Measurements from ENCODE around the gene ACADM.
A peak's percentile ranks its signal among the peaks of the same experiment; 100 is the strongest.
"Not testable (repeated sequence)": the region's sequence is repeated elsewhere in the genome, so short reads cannot be mapped to it uniquely, and the experiment has no call there.

Gene ACADM

DNA sequence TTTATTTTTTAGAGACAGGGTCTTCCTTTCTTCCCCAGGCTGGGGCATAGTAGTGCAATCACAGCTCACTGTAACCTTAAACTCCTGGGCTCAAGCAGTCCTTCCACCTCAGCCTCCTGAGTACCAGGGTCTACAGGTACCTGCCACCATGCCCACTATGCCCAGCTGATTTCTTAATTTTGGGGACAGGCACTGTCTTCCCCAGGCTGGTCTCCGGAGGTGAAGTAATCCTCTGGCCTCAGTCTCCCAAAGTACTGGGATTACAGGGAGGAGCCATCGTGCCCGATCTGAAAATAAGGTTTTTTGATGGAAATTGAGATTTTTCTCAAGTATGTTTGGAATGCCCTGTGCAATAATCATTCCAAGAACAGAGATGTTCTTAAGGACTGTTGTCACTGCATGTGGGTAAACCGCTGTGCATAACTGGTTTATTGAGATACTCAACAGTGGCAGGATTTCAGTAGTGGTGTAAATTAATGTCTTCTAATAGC is 71.2 kb downstream of the ACADM start:
- no peak for DNase-seq (ENCODE audit: low spot score)

DNA sequence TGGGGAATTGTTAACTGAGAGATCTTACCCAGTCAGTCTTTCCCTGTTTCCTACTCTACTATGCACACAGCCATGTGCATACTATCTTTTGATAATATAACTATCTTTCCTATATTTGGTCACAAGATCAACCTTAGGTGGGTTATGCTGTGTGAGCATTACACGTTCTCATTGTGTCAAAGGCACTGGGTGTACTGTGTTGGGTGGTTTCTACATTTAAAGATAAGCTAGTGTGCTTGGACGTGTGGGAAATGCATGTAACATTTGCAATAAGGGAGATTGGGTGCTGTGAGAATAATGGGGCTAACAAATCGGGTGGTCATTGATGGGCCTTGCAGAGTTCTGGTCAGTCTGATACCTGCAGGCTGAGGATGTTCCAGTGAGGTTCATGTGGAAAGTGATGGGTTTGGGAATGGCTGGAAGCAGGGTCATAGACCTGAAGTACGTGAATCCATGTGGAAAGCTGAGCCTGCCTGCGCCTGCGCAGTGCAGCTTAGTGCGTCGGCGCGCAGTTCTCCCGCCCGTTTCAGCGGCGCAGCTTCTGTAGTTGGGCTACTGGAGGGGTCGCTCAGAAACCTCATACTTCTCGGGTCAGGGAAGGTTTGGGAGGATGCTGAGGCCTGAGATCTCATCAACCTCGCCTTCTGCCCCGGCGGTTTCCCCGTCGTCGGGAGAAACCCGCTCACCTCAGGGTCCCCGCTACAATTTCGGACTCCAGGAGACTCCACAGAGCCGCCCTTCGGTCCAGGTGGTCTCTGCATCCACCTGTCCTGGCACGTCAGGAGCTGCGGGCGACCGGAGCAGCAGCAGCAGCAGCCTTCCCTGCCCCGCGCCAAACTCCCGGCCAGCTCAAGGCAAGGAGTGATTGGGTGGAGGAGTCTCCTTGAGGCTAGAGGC is 72.1 kb downstream of the ACADM start, which contains the start of gene MSH4:
TSS of gene MSH4 (plus strand) at position 507 of the 897 bp plus-strand sequence. CDS start at position 611, 104 bp downstream.
- DNase-seq (ENCODE audit: low spot score) = peak; percentile 24

DNA sequence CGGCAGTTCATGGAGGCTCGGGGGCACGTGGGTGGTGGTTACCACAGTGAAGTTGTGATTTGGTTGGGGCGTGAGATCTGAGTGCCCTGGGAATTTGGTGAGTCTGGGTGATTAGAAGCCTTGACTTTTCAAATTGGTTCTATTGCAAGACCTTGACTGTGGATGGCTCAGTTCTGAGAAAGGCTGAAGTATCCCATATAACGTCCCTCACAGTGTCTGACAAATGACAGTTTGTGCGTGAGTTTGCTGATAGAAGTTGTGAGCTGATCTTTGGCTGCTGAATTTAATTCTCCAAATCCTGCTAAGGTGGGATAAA is 72.7 kb downstream of the ACADM start:
- no peak for DNase-seq (ENCODE audit: low spot score)

DNA sequence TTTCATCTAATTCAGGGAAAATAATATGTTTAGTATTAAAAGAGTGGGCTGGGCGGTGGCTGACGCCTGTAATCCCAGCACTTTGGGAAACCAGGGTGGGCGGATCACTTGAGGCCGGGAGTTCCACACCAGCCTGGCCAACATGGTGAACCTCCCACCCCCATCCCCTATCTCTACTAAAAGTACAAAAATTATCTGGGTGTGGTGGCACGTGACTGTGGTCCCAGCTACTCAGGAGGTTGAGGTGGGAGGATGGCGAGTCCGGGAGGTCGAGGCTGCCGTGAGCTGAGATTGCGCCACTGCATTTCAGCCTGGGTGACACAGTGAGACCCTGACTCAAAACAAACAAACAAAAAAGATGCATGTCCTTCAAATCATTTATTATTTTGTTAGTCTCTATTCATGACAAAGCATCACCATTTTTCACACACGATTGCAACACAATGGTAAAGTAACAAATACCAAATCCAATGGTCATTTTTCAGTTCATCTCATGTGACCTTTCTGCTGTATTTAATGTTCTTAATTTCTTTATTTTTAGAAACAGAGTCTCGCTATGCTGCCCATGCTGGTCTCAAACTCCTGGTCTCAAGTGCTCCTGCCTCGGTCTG is 73.2 kb downstream of the ACADM start:
- no peak for DNase-seq (ENCODE audit: low spot score)

DNA sequence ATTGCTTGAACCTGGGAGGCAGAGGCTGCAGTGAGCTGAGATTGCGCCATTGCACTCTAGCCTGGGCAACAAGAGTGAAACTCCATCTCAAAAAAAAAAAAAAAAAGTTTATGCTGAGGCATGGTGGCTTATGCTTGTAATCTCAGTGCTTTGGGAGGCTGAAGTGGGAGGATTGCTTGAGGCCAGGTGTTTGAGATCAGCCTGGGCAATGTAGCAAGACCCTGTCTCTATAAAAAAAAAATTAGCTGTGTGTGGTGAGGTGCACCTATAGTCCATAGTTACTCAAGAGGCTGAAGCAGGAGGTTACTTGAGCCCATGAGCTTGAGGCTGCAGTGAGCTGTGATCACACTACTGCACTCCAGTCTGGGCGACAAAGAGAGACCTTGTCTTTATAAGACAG is 77.0 kb downstream of the ACADM start:
- not testable (repeated sequence) for DNase-seq (ENCODE audit: low spot score)

DNA sequence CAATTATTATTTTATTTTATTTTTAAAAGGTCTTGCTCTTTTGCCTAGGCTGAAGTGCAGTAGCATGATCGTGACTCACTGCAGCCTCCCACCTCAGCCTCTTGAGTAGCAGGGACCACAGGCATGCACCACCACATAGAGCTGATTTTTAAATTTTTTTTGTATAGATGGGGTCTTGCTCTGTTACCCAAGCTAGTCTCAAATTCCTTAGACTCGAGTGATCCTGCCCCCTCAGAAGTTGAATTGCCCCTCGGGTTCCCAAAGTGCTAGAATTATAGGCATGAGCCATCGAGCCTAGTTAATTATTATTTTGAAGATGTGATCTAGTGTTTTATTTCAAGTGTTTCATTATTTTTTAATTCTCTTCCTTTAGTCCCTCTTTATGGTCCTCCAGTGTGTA is 84.4 kb downstream of the ACADM start:
- no peak for DNase-seq (ENCODE audit: low spot score)

DNA sequence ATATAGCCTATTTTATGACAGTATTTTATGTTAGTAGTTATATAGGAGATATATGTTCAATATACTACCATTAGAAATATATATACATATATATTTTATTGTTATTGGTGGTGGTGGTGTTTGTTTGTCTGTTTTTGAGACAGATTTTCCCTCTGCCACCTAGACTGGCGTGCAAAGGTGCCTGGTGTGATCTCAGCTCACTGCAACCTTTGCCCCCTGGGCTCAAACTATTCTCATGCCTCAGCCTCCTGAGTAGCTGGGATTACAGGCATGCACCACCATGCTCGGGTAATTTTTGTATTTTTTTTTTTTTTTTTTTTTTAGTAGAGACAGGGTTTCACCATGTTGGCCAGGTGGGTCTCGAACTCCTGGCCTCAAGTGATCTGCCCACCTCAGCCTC is 85.6 kb downstream of the ACADM start:
- not testable (repeated sequence) for DNase-seq (ENCODE audit: low spot score)

DNA sequence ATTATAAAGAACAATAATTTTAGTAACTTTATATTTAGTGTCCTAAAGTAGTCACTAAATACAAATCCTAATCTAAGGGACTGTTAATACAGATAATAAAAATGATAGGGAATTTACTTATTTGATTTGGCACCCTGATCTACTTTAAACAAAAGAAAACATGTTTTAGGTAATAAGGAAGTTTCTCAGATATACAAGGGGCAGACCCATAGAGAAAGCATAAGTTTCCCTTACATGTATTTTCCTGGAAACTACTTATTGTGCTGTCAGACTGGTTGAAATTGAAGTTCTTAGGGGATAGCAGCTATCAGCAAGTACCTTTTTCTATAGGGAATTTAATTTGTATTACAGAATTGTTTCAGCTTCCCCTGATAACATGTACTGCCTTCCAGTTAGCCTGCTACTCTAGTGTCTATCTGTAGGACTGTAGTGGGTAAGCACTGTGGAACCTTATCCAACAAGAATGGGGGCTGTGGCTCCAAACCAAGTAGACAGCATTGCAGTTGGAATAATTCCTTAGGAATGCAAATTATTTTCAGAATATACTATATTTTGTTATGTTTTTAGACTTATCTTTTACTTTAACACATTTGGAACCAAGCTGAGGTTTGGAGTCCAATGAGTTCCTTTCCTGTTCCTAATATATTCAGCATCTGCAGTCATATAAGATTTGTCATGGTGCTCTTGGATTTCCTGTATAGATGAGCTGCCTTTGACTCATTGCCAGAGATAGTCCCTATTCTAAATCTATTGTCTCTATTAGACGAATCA is 86.9 kb downstream of the ACADM start:
- DNase-seq (ENCODE audit: low spot score) = no peak

DNA sequence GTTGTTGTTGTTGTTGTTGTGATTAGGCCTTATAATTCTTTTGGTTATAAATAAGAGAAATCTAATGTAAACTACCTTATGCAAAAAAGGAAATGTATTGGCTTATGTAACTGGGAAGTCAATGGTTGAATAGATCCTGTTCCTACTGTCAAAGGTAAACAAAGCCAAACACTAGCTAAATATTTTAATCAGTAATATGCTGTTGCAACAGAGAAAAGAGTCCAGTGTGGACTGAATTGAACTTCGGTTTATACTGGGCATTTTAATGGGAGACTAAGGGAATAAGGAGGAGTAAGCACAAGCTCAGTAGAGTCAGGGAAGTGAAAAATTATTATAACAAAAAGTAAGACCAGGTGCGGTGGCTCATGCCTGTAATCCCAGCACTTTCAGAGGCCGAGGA is 87.6 kb downstream of the ACADM start:
- no peak for DNase-seq (ENCODE audit: low spot score)

All from D341Med (cell line).